GM19193 (cell line): ENCODE results near the gene KRT86.

Experiments
- POLR2A ChIP-seq: IDR thresholded peaks from 4 replicates; pipeline ENCODE4 v1.6.1; 2011; ENCODE audit not compliant: insufficient read depth, insufficient read length; ENCODE audit errors: extremely low read depth

KRT86 gene

DNA sequence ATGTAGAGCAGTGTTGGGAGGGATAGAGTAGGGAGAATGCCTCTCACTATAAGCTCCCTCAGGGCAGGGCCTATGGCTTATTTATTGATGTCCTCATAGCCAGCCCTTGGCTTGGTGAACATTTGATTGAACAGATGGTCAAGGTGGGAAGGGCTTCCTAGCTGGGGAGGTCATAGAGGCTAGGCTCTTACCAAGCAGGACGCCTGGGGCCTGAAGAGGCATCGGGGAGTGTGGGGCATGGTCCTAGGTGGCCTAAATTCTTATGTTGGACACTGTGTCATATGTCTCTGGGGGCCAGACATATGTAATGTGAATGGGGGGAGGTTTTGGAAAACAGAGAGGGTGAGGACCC, 17.9 kb upstream of the KRT86 start:
- no peak for TF ChIP-seq POLR2A

DNA sequence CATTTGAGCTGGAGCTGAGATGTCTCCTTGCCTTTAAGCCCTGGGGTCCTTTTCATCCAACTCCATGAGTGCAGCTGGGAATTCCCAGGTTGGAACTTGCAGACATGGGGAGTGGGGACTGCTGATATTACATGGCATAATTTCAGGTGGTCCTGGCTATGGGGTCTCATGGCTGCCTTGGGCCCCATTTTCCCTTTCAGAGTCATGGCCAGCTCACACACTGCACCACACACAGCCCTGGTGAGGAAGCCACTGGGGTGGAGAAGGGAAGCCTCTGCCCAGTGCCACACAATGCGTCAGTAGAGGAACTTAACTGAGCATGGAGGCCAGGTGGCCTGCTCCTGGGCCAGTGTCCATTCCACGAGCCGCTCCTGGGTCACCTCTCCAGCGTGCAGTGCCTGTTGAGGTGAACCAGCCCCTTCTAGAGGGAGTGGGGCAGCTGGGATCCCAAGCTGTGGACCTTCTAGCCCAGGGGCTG, 17.3 kb upstream of the KRT86 start:
- TF ChIP-seq POLR2A: no peak

GRCh38 chr12:52258335-52258901, 16.0 kb upstream of the KRT86 start:
- no peak for TF ChIP-seq POLR2A

GRCh38 chr12:52259657-52260243, 14.7 kb upstream of the KRT86 start:
- no peak for TF ChIP-seq POLR2A

- no peak for TF ChIP-seq POLR2A
These were observed 13.9 kb upstream of the KRT86 start for GRCh38 chr12:52260361-52261207.

DNA sequence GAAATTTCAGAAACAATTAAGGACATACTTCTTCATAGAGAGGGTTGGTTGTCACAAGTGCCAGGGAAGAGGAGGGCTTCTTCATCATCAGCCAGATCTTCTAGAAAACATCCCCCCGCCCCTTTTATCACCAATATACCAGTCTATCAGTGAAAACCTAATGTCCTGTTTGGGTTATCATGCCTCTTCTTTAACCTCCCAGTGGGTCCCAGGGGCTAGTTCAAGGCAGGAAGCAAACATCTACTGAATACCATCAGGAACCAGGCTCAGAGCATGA, 13.3 kb upstream of the KRT86 start:
- no peak for TF ChIP-seq POLR2A

- TF ChIP-seq POLR2A: no peak
These were observed 12.2 kb upstream of the KRT86 start for GRCh38 chr12:52262286-52262685.

DNA sequence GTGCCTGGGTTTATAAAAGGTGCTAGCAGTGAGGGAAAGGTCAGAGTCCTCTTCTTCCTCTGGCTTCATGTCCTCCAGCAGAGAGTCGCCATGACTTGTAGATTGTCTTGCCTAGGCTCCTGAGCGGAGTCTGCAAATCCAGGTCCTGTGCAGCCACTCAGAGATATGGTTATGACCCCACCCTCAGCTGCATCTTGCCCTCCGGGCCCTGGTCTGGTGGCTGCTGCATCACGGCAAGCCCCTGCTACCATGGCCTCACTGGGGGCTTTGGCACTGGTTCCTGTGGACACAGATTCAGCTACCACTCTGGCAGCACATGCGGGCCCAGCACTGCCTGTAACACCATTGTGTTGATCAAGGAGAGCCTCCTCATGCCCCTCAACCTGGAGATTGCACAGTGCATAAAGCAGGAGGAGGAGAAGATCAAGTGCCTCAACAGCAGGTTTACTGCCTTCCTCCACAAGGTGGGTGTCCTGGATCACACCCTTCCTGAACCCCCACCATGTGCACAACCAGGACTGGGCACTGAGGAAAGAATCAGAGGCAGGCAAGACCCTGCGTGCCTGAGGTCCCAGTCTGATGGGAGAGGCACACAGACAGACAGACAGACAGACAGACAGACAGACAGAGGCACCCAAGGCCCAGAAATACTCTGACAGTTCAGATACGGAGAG, 10.5 kb upstream of the KRT86 start:
- TF ChIP-seq POLR2A: no peak

- TF ChIP-seq POLR2A: no peak
These were observed 10.0 kb upstream of the KRT86 start for GRCh38 chr12:52264435-52264825.

GRCh38 chr12:52266514-52266913, 7.9 kb upstream of the KRT86 start:
- TF ChIP-seq POLR2A: no peak

GRCh38 chr12:52267266-52267665, 7.2 kb upstream of the KRT86 start:
- TF ChIP-seq POLR2A: no peak

DNA sequence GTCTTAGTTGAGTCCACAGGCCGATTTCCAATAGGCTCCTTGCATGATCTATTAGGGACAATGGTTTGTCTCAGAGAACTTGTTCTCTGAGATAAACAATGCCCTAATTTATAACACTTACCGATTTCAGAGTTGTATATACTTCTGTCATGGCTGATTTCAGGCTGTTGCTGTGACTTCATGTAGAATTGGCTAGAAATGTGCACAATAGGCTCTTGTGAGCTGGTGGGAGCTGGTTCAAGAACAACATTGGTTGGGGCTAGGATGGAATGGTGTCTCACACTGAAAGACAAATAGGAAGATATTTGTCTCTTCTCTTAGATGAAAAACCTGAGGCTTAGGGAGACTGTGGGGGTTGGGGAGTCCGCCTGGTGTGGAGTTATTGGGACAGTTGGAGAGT, 6.7 kb upstream of the KRT86 start:
- no peak for TF ChIP-seq POLR2A

- TF ChIP-seq POLR2A: no peak
These were observed 6.2 kb upstream of the KRT86 start for GRCh38 chr12:52268212-52268611.

DNA sequence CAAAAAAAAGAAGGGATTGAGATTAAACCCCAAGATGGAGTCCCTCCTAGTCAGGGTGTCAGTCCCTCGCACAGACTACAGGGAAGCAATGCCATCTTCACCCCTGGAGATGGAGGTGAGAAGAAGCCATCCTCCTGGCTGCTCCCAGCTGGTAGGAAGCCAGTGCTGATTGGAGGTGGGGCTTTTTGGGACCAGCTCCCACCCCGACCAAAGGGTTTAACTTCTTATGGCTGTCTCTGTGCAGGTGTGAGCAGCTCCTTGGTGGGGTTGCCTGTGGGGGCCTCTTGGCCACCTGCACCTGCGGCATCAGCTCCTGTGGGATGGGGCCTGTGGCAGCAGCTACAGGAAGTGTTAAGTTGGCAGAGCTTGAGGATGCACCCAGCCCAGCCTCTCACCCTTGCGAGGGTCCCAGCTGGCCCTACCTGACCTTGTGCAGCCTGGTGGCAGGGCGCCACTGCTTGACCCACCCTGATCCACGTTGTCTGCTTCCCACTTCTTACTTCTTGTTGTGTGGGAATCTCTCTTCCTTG, 3.8 kb upstream of the KRT86 start:
- TF ChIP-seq POLR2A: no peak

DNA sequence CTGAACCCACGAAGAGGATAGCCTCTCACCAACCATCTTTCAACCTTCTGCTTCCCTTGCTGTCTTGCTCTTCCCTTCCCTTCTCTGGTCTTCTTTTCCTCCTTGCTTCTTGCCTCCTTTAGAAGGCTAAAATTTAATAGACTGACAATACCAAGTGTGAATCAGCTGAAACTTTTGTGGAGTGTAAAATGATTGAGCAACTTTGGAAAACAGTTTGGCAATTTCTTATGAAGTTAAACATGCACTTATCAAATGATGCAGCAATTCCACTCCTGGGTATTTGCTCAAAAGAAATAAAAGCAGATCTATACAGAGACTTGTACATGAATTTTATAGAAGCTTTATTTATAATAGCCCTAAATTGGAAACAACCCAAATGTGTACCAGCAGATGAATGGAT, 3.3 kb upstream of the KRT86 start:
- TF ChIP-seq POLR2A: no peak
